Measurements from ENCODE around the gene HNRNPA0.
"Not testable (repeated sequence)": the region's sequence is repeated elsewhere in the genome, so short reads cannot be mapped to it uniquely, and the experiment has no call there.

The HNRNPA0 gene

GRCh38 chr5:137754188-137754960 lies at the start of gene HNRNPA0:
TSS of gene HNRNPA0 (minus strand) at chr5:137754363. CDS start at chr5:137754066, 297 bp downstream.
- peak; percentile 96 for DNase-seq (ENCODE audit: low read depth)

- no peak for DNase-seq (ENCODE audit: low read depth)
These were observed 48.4 kb upstream of the HNRNPA0 start for GRCh38 chr5:137802282-137803210.

GRCh38 chr5:137800700-137801411 lies 46.7 kb upstream of the HNRNPA0 start:
- DNase-seq (ENCODE audit: low read depth): no peak

- no peak for DNase-seq (ENCODE audit: low read depth)
These were observed 42.1 kb upstream of the HNRNPA0 start for GRCh38 chr5:137796279-137796678.

- DNase-seq (ENCODE audit: low read depth): no peak
These were observed 40.7 kb upstream of the HNRNPA0 start for GRCh38 chr5:137794863-137795262.

- DNase-seq (ENCODE audit: low read depth): no peak
These were observed 38.1 kb upstream of the HNRNPA0 start for GRCh38 chr5:137792303-137792702.

- no peak for DNase-seq (ENCODE audit: low read depth)
These were observed 37.6 kb upstream of the HNRNPA0 start for GRCh38 chr5:137791799-137792198.

GRCh38 chr5:137791387-137791786 lies 37.2 kb upstream of the HNRNPA0 start:
- no peak for DNase-seq (ENCODE audit: low read depth)

GRCh38 chr5:137788560-137788959 lies 34.4 kb upstream of the HNRNPA0 start:
- not testable (repeated sequence) for DNase-seq (ENCODE audit: low read depth)

- no peak for DNase-seq (ENCODE audit: low read depth)
These were observed 28.9 kb upstream of the HNRNPA0 start for GRCh38 chr5:137782984-137783536.

- no peak for DNase-seq (ENCODE audit: low read depth)
These were observed 27.9 kb upstream of the HNRNPA0 start for GRCh38 chr5:137782055-137782454.

- DNase-seq (ENCODE audit: low read depth): no peak
These were observed 24.8 kb upstream of the HNRNPA0 start for GRCh38 chr5:137778772-137779564.

GRCh38 chr5:137767937-137768336 lies 13.8 kb upstream of the HNRNPA0 start:
- DNase-seq (ENCODE audit: low read depth): not testable (repeated sequence)

- no peak for DNase-seq (ENCODE audit: low read depth)
These were observed 7.4 kb upstream of the HNRNPA0 start for GRCh38 chr5:137761566-137761965.

GRCh38 chr5:137760719-137761516 lies 6.8 kb upstream of the HNRNPA0 start:
- DNase-seq (ENCODE audit: low read depth): no peak

GRCh38 chr5:137760294-137760693 lies 6.1 kb upstream of the HNRNPA0 start:
- no peak for DNase-seq (ENCODE audit: low read depth)

GRCh38 chr5:137758715-137759306 lies 4.6 kb upstream of the HNRNPA0 start:
- no peak for DNase-seq (ENCODE audit: low read depth)

GRCh38 chr5:137758121-137758520 lies 4.0 kb upstream of the HNRNPA0 start:
- DNase-seq (ENCODE audit: low read depth): no peak

GRCh38 chr5:137757634-137758033 lies 3.5 kb upstream of the HNRNPA0 start:
- DNase-seq (ENCODE audit: low read depth): no peak

Measured in activated gamma-delta T cell treated with anti-CD3 and anti-CD28 coated beads, Interleukin-2, amount 50 U/mL, for 16 hours (primary cell).